HG02763 (cell line): ENCODE measurements around the gene NID2.

ENCODE experiments used
- ATAC-seq: cut with Tn5 transposase; IDR thresholded peaks from one replicate; pipeline ENCODE4 v1.9.1; 2021; ENCODE audit warnings: mild to moderate bottlenecking, moderate library complexity; ENCODE audit not compliant: unreplicated experiment

The NID2 gene

GRCh38 chr14:51960866-51961265, 108.0 kb downstream of the NID2 start:
- ATAC-seq, result no peak

GRCh38 chr14:51959928-51960327, 108.9 kb downstream of the NID2 start:
- ATAC-seq, result no peak

GRCh38 chr14:51957950-51958349, 110.9 kb downstream of the NID2 start:
- no peak for ATAC-seq
